GM12873 (cell line): ENCODE data around the gene ATG101.

ENCODE experiments used
- TF ChIP-seq, protein P1 (sequence below): IDR thresholded peaks from 2 replicates; pipeline ENCODE4 v1.5.1; 2012; ENCODE audit warnings: low read depth, mild to moderate bottlenecking, moderate library complexity, low read length, control low read depth; ENCODE audit not compliant: insufficient read depth; ENCODE audit errors: missing control alignments

The ATG101 gene

DNA sequence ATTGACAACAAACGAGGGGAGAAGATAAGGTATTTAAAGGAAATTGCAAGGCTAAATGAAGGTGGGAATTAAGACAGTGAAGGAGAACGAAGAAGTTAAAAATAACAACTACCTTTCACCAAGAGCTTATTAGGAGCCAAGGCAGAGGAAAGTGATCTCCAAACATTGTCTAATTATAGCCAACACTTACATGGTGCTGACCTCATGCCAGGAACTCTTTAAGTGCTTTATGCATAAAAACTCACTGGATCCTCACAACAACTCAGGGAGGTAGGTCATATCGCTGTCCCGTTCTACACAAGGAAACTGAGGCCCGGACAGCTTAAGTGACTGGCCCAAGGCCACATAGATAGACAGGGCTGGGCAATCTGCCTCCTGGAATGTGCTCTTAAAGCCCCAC, 43.5 kb upstream of the ATG101 start:
- TF ChIP-seq, protein P1, sequence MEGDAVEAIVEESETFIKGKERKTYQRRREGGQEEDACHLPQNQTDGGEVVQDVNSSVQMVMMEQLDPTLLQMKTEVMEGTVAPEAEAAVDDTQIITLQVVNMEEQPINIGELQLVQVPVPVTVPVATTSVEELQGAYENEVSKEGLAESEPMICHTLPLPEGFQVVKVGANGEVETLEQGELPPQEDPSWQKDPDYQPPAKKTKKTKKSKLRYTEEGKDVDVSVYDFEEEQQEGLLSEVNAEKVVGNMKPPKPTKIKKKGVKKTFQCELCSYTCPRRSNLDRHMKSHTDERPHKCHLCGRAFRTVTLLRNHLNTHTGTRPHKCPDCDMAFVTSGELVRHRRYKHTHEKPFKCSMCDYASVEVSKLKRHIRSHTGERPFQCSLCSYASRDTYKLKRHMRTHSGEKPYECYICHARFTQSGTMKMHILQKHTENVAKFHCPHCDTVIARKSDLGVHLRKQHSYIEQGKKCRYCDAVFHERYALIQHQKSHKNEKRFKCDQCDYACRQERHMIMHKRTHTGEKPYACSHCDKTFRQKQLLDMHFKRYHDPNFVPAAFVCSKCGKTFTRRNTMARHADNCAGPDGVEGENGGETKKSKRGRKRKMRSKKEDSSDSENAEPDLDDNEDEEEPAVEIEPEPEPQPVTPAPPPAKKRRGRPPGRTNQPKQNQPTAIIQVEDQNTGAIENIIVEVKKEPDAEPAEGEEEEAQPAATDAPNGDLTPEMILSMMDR = no peak

DNA sequence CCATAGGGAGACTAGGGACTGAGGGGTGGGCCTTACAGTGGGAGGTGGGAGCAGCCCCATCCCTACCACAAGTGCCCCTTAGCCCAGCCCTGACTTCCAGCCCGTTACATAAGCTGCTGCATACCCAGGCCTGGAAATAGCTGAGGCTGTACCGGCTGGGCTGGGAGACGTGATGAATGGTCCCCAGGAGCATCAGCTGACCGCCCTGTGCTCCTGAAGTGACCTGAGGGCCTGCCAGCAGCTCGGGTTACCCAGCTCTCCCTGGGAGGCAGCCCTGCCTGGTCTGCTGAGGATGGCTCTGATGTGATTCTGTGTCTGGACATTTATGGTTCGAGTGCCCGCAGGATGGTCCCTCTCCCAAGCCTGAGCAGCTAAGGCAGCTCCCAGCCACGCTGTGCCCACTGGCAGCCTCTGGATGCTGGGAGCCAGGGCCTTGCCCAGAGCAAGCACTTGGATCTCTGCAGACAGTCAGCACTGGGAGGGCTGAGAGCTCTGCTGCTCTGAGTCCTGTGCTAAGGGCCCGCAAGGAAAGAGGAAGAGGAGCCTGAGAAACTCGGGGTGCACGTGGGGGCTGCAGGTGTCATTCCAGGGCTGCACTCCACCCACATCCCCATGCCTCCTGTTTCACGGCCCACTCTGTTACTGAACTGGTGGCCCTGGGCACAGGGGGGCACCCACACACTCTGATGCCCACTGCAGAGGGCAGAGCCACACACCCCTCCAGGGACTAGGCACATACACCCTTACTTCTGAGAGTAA, 42.5 kb upstream of the ATG101 start:
- TF ChIP-seq, protein P1 = no peak

DNA sequence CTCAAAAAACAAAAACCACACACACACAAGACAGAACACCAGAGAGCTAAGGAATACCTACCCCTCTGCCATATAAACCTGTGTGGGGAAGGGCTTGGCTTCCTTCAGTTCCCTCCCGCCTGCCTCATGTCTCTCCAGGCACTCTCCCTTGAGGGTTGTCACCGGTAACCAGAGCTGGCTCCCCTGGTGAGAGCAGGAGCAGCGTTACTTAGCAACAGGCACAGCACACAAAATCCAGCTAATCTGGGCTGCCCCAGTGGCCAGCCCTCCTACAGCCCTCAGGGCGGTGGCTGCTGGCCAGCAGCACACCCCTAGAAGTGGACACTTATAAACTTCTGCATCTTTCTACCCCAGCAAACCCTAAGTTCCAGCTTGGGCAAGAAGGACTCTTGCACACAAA, 40.1 kb upstream of the ATG101 start:
- TF ChIP-seq, protein P1 = no peak

DNA sequence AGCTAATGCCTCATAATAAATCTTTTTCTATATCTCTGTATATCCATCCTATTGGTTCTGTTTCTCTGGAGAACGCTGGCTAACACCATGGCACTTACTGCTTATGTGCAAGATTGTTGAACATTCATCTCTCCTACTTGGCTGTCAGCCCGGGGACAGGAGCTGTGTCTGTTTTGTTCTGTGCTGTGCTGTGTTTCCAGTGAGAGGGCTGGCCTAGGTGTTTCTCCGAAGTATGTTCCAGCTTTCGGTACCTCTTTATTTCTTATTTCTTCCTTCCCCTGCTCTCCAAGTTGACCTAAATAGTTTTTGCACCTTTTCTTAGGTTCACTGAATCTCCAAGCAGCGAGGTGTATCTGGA, 37.4 kb upstream of the ATG101 start:
- TF ChIP-seq, protein P1 = no peak

DNA sequence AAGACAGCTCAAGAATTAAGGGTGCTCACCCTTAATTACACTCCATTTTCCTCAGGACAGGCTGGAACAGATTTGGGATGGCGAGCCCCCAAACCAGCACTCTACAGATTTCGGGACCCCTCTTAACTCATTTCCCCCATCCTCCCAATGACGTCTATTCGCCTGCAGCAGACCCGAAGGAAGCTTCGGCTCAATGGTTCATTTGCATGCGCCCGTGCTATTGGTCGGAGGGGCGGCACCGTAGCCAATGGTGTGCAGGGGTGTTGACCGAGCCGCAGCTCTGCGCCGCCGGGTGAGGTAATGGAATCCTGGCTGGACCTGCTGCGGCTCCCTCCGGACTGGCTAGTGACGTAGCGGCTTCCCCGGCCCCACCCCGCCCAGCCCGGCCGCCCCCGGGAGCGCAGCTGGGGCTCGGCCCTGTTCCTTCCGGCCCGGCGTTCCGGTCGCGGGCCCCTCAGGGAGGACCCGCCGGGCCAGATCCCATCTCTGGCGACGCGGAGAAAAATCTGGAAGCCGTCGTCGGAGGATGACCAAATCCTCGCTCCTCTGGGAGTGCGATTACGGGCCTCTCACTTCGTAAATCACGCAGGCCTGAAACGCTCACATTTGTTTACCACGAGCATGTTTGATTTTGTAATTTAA, 36.9 kb upstream of the ATG101 start:
- TF ChIP-seq, protein P1 = no peak

DNA sequence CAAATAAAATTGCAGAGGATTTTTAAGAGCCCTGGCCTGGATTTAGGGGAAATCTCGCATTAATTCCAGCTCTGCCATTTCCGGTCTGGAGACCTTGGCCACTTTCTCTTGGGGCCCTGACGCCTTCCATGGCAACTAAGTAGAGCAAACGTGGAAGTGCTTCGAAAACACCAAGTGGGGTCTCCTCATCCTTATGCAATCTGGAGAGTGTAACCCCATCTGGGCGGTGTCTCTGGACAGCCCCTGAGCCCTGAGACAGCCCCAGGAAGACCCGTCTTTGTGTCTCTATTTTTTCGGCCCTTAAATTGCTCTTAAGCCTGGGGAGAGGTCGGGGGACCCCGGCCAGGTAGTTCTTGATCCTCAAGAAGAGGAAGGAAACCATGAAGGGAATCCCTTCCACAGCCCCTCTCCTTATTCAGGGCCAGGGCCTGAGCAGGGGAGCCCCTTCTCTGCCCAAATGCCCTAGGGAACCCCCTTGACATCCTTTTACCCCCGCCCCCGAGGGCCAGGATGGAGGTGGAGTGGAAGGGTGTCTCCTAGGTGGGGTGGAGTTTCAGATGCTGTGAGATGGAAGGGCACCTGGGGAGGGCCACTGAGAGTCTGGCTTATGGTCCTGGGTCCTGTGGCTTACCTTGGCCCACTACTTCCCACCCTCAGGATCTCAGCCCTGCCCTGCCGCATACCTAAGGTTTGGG, 36.2 kb upstream of the ATG101 start:
- TF ChIP-seq, protein P1 = no peak

DNA sequence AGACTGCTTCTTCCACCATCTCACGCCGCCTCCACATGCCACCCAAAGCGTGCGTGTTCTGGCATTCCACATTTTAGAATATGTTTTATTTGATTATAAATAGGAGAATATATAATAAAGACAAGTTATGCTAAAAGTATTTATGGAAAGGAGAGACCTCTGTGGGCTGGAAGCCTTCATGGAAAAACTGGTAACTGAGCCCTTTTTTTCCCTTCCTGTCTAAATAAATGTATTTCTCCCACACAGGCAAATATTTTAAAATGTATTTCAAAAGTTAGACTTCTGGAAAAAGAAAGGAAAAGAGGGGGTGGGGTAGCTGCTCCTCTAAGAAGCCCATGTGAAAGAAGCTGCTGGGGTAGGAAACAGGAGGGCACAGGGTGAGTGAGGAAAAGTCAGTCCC, 34.6 kb upstream of the ATG101 start:
- TF ChIP-seq, protein P1 = no peak
